DMS53 treated with DMSO at 0.1 percent for 48 hours (cell line): ENCODE measurements around the gene ROR1.
A peak's percentile ranks its signal among the peaks of the same experiment; 100 is the strongest.

ENCODE experiments used
- DNase-seq: peaks from one replicate; lab custom pipeline; 2025; ENCODE audit not compliant: unreplicated experiment; lab: John Stamatoyannopoulos, UW

Gene ROR1

GRCh38 chr1:63854091-63854490, 80.3 kb downstream of the ROR1 start:
- no peak for DNase-seq

GRCh38 chr1:63855942-63856341, 82.1 kb downstream of the ROR1 start:
- no peak for DNase-seq

- DNase-seq: no peak
Measured at GRCh38 chr1:63856924-63857323, 83.1 kb downstream of the ROR1 start.

- no peak for DNase-seq
Measured at GRCh38 chr1:63857478-63857877, 83.7 kb downstream of the ROR1 start.

- no peak for DNase-seq
Measured at GRCh38 chr1:63858153-63858552, 84.3 kb downstream of the ROR1 start.

- no peak for DNase-seq
Measured at GRCh38 chr1:63859480-63860275, 85.9 kb downstream of the ROR1 start.

DNA sequence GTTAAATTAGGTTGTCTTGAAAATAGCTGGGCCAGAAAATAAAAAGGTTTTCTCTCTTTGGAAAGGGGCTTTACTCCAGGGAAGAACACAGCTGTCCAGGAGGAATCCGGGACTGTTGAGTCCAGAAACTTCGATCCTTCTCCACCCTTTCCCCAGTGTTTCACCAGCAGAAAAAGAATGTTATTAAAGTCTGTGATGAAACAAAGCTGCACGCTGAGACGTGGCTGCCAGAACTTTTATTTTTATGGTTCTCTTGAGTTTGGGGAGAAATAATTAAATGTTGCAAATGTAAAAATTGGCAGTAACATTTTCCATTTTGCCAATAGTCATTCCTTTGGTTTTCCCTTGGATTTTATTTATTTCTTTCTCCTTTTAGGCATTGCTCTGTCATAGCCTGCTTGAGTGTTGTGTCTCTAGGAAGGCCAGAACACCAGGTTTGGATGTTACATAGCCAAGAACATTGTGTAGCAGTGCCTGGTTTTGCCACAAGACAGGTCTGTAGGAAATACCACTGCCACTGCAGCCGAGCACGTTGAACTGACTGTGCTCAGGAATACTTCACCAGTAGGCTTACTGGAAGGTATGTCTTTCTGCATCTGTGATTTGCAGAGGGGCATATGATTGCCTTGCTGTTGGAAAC, 87.4 kb downstream of the ROR1 start:
- DNase-seq: no peak

DNA sequence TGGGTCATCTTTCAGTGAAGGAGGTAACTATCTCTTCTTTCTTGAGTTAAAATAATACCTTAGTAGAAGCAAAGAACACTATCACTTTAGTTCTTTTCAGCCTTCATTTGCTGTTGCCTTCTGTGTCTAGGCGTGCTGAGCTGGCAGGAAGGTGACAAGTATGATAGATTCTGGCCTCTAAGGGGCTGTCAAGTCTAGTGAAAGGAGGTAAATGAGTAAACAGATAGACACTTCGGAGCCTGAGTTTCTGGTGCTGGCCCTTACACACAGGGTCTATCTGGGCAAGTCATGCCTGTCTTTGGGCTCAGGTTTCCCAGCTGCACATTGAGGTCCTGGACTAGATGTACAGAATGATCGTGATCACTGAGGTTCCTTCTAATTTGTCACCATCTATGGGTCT, 89.3 kb downstream of the ROR1 start:
- no peak for DNase-seq

- DNase-seq: no peak
Measured at GRCh38 chr1:63864224-63864641, 90.4 kb downstream of the ROR1 start.

GRCh38 chr1:63865561-63865960, 91.7 kb downstream of the ROR1 start:
- DNase-seq: no peak

- no peak for DNase-seq
Measured at GRCh38 chr1:63866084-63866483, 92.3 kb downstream of the ROR1 start.

- DNase-seq: no peak
Measured at GRCh38 chr1:63867429-63868176, 93.8 kb downstream of the ROR1 start.

GRCh38 chr1:63868268-63868781, 94.5 kb downstream of the ROR1 start:
- peak; percentile 89 for DNase-seq

DNA sequence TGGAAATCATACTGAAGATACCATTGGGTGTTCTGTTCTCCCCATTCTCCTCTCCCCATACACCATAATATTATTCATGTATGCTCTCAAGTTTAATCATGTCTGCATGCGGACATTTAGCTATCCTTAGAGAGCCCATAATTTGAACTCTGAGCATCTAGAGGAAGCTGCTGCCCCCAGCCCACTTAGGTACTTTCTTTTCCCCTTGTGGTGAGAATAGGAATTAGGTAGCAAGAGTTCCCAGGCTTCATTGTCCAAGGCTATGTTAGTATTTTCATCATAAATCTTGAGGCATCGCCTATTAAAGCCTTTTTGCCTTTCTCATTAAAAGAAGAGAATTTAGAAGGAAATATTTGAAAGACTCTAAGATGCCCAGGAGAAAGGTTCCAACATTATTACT, 96.3 kb downstream of the ROR1 start:
- DNase-seq: no peak

DNA sequence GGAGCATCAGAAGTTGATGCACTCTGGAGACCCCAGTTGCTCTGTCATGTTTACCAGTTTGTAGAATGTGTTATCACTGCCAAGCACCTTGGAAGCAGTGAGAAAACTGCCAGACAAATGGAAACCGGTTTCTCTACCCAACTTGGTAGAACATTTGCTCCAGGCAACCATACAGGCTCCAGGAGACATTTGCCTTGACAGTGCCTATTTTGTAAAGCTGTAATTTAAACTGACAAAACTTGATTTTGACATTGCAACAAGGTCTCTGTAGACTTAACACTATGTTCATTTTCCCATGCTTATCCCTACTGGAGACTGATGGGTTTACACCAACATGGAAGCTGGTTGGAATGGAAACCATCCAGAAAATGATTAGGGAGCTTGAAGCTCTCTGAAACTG, 97.6 kb downstream of the ROR1 start:
- DNase-seq: no peak

GRCh38 chr1:63873751-63874150, 99.9 kb downstream of the ROR1 start:
- DNase-seq: no peak

- DNase-seq: no peak
Measured at GRCh38 chr1:63874278-63874880, 100.6 kb downstream of the ROR1 start.

GRCh38 chr1:63875636-63876035, 101.8 kb downstream of the ROR1 start:
- DNase-seq: no peak

DNA sequence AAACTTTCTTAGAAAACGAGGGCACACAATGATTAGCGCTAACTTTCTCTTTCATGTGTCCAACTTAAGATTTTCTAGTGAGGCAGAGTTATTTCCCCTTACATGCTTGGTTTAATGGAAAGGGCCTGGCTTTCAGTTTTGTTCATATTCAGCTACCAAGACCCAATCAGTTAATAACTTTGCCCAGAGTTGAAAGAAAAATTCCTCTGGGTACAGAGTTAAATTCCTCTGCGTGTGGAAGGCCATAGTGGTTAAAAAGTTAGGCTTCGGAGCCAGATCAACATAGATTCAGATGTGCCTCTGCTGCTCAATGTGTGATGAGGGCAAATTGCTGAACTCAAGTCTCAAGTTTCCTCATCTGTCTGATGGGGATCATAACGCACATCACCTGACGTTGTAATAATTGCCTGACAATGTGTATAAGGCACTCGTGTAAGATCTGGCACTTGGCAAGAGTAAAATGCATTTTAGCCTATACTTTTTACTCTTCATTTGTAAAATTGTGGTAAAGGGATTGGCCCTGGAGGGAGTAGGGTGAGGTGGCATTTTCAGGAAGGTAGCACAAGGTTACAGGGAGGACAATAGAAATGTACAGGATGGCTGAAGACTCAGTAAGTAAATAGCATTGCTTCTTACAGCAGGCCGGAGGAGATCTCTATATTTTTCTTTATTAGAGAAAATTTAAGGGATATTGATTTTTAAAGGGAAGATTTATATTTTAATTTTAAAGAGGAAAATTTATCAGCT, 103.4 kb downstream of the ROR1 start:
- no peak for DNase-seq

DNA sequence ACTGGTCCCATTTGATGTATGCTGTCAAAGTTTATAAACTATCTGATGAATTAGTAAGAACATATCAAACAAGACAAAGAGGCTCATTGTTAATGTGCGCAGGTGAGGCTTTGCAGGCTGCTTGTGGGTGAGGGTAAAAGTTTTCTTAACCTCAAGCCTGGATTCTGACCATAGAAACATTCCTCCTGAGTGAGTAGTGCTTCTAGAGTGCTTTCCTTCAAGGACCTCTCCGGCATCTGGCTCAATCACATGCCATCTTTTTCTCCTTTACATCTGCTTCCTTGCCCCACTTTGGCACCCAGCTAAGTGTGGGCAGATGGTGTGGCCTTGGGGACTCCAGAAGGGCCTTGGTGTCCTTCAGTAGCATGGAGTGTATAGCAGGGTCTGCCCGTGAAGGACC, 104.0 kb downstream of the ROR1 start:
- DNase-seq: no peak

DNA sequence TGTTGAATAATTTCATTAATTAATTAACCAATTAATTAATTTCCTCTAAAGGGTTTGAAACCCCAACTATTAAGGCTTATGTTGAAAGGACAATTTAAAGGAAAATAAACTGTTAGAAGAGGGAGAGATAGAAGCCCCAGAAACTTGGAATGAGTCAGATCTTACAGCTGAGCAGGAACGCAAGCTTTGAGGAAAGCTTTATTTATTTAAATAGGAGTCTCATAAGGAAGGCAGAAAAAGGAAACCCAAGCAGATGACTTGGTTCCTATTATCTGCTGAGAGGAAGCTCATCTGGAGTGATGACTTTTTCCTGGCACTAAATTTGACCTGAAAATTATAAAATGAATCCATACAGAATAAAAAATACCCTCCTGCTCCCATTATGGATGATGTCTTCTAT, 105.1 kb downstream of the ROR1 start:
- DNase-seq: no peak
